HepG2 (cell line): ENCODE results near the gene GALNT10. TPM values are rescaled to one million over a fixed set of nuclear protein-coding genes. Genes with fewer than 3 reads are reported as not detected.

Experiments used
- AGO1 ChIP-seq: fragments of 200-400 bp; formaldehyde crosslinking; IDR thresholded peaks from 2 replicates; pipeline ENCODE4 v1.6.1; 2017; ENCODE audit warnings: mild to moderate bottlenecking, low read depth, low read length, moderate library complexity; ENCODE audit not compliant: poor library complexity, severe bottlenecking
- CEBPG ChIP-seq: IDR thresholded peaks from 2 replicates; pipeline ENCODE4 v1.6.1; 2016
- DNMT1 ChIP-seq: sonication (generic); formaldehyde crosslinking; IDR thresholded peaks from 2 replicates; pipeline ENCODE4 v1.5.1; 2020; ENCODE audit warnings: mild to moderate bottlenecking, missing genetic modification reagents
- IKZF1 ChIP-seq: fragments of 450-650 bp; IDR thresholded peaks from 2 replicates; pipeline ENCODE4 v1.7.1; 2016
- NONO ChIP-seq, 2 experiments: fragments of 450-650 bp in 1 of 2; sonication (generic) in 1 of 2; formaldehyde crosslinking in 1 of 2; IDR thresholded peaks in 1 of 2; conservative IDR thresholded peaks in 1 of 2; 2 replicates each; pipeline versions ENCODE4 v1.6.1 to v1.8.0; 2017 to 2022; ENCODE audit warnings: mild to moderate bottlenecking in 1 of 2, missing genetic modification reagents in 1 of 2, moderate library complexity in 1 of 2
- RAD21 ChIP-seq: fragments of 450-650 bp; formaldehyde crosslinking; IDR thresholded peaks from 2 replicates; pipeline ENCODE4 v1.5.0; 2020; ENCODE audit warnings: mild to moderate bottlenecking
- TEAD3 ChIP-seq: optimal IDR thresholded peaks from 2 replicates; pipeline ENCODE3; 2016; ENCODE audit warnings: borderline replicate concordance
- ZNF10 ChIP-seq: sonication (generic); formaldehyde crosslinking; IDR thresholded peaks from 2 replicates; pipeline ENCODE4 v1.4.0; 2020; ENCODE audit warnings: mild to moderate bottlenecking, low read depth, missing genetic modification reagents, borderline replicate concordance
- ZNF569 ChIP-seq: sonication (generic); formaldehyde crosslinking; IDR thresholded peaks from 2 replicates; pipeline ENCODE4 v1.5.0; 2020; ENCODE audit warnings: mild to moderate bottlenecking, missing genetic modification reagents, moderate library complexity, borderline replicate concordance
- ZNF589 ChIP-seq: sonication (generic); formaldehyde crosslinking; conservative IDR thresholded peaks from 2 replicates; pipeline ENCODE4 v1.8.0; 2022; ENCODE audit warnings: mild to moderate bottlenecking, moderate library complexity, missing genetic modification reagents
- ZNF615 ChIP-seq: sonication (generic); formaldehyde crosslinking; IDR thresholded peaks from 2 replicates; pipeline ENCODE4 v1.5.0; 2020; ENCODE audit warnings: mild to moderate bottlenecking, missing genetic modification reagents, borderline replicate concordance
- ZSCAN9 ChIP-seq: IDR thresholded peaks from 2 replicates; pipeline ENCODE4 v1.6.1; 2016; ENCODE audit warnings: borderline replicate concordance
- polyA plus RNA-seq, 8 experiments: library from polyadenylated mRNA; depleted of rRNA in 3 of 8; stranded (reverse) in 7 of 8; unstranded in 1 of 8; fragments of >200 nt; fragmentation: Illumina TruSeq in 4 of 8; extraction: Trizol in 4 of 8; gene quantifications; 2 replicates each; pipeline versions ENCODE4 v1.2.1 to v1.2.3, GENCODE V29; 2011 to 2016; ENCODE audit warnings: low read depth in 4 of 8, missing spikeins in 1 of 8, mixed read lengths in 1 of 8; ENCODE audit not compliant: insufficient read depth in 1 of 8
- total RNA-seq, 5 experiments: library from RNA; depleted of rRNA; stranded (reverse); fragments of >200 nt; fragmentation: Illumina TruSeq; extraction: Trizol; gene quantifications; 2 replicates each; pipeline ENCODE4 v1.2.3, GENCODE V29; 2016; ENCODE audit warnings: low read depth in 1 of 5
- TF ChIP-seq, protein P1 (sequence below): IDR thresholded peaks from 2 replicates; pipeline ENCODE4 v1.6.1; 2012; ENCODE audit warnings: low read length, improper control_type of control experiment
- TF ChIP-seq, protein P2 (sequence below): sonication (generic); formaldehyde crosslinking; IDR thresholded peaks from 2 replicates; pipeline ENCODE4 v1.5.0; 2020; ENCODE audit warnings: mild to moderate bottlenecking, missing genetic modification reagents, moderate library complexity
- TF ChIP-seq, protein P3 (sequence below): IDR thresholded peaks from 2 replicates; pipeline ENCODE4 v1.6.1; 2016; ENCODE audit warnings: low read depth
- TF ChIP-seq, protein P4 (sequence below): sonication (generic); formaldehyde crosslinking; IDR thresholded peaks from 2 replicates; pipeline ENCODE4 v1.4.0; 2020; ENCODE audit warnings: missing genetic modification reagents

The GALNT10 gene
- total and polyA plus RNA-seq, 2 of the 13 experiments (the other 11 are each of a cell fraction or from before 2014, with no cell fraction given), result 8.1 to 11.2 TPM

DNA sequence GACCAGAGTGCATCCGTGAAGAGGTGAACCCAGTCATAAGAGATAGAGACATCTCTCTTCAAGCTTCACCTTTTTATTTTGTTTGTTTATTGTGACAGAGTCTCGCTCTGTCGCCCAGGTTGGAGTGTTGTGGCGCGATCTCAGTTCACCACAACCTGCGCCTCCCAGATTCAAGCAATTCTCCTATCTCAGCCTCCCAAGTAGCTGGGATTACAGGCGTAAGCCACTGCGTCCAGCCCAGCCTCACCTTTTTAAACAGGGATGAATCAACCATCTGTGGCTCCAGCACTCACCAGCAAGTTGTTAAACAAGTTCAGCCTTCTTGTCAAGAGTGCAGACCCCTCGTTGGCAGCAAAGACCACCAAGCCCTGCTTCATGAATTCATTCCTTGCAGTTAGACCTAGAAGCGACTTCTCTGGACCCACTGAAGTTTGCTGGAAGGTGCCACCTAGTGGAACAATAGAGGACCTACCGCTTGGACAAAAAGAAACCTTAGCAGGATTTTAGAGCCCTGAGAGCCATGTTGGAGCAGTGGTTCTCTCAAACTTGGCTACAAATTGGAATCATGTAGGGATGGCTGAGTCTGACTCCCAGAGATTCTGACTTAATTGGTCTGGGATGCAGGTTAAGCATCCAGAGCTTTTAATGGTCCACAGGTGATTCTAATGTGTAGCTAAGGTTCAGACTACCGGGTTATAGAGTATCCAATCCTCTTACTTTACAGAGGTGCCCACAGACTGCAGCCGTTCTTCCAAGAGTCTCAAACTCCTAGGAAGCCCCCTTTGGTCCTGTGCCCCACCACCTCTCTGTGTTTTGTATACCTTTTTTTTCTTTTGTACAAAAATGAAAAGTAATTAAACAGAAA, 10.5 kb upstream of the GALNT10 start (continued):
- TF ChIP-seq, protein P1, sequence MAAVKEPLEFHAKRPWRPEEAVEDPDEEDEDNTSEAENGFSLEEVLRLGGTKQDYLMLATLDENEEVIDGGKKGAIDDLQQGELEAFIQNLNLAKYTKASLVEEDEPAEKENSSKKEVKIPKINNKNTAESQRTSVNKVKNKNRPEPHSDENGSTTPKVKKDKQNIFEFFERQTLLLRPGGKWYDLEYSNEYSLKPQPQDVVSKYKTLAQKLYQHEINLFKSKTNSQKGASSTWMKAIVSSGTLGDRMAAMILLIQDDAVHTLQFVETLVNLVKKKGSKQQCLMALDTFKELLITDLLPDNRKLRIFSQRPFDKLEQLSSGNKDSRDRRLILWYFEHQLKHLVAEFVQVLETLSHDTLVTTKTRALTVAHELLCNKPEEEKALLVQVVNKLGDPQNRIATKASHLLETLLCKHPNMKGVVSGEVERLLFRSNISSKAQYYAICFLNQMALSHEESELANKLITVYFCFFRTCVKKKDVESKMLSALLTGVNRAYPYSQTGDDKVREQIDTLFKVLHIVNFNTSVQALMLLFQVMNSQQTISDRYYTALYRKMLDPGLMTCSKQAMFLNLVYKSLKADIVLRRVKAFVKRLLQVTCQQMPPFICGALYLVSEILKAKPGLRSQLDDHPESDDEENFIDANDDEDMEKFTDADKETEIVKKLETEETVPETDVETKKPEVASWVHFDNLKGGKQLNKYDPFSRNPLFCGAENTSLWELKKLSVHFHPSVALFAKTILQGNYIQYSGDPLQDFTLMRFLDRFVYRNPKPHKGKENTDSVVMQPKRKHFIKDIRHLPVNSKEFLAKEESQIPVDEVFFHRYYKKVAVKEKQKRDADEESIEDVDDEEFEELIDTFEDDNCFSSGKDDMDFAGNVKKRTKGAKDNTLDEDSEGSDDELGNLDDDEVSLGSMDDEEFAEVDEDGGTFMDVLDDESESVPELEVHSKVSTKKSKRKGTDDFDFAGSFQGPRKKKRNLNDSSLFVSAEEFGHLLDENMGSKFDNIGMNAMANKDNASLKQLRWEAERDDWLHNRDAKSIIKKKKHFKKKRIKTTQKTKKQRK, result no peak
- no peak for TF ChIP-seq NONO (IDR thresholded peaks at IDR 0.05)
- TF ChIP-seq NONO (CRISPR knock-in tag; conservative IDR thresholded peaks at IDR 0.05), result no peak
- TF ChIP-seq TEAD3, result peak; percentile 15
- TF ChIP-seq, protein P2, sequence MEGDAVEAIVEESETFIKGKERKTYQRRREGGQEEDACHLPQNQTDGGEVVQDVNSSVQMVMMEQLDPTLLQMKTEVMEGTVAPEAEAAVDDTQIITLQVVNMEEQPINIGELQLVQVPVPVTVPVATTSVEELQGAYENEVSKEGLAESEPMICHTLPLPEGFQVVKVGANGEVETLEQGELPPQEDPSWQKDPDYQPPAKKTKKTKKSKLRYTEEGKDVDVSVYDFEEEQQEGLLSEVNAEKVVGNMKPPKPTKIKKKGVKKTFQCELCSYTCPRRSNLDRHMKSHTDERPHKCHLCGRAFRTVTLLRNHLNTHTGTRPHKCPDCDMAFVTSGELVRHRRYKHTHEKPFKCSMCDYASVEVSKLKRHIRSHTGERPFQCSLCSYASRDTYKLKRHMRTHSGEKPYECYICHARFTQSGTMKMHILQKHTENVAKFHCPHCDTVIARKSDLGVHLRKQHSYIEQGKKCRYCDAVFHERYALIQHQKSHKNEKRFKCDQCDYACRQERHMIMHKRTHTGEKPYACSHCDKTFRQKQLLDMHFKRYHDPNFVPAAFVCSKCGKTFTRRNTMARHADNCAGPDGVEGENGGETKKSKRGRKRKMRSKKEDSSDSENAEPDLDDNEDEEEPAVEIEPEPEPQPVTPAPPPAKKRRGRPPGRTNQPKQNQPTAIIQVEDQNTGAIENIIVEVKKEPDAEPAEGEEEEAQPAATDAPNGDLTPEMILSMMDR (CRISPR knock-in tag), result peak; percentile 80
- TF ChIP-seq ZNF615, result no peak
- TF ChIP-seq, protein P3, sequence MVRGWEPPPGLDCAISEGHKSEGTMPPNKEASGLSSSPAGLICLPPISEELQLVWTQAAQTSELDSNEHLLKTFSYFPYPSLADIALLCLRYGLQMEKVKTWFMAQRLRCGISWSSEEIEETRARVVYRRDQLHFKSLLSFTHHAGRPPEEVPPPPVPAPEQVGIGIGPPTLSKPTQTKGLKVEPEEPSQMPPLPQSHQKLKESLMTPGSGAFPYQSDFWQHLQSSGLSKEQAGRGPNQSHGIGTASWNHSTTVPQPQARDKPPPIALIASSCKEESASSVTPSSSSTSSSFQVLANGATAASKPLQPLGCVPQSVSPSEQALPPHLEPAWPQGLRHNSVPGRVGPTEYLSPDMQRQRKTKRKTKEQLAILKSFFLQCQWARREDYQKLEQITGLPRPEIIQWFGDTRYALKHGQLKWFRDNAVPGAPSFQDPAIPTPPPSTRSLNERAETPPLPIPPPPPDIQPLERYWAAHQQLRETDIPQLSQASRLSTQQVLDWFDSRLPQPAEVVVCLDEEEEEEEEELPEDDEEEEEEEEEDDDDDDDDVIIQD (CRISPR knock-in tag), result no peak
- TF ChIP-seq DNMT1, result no peak
- TF ChIP-seq, protein P4, sequence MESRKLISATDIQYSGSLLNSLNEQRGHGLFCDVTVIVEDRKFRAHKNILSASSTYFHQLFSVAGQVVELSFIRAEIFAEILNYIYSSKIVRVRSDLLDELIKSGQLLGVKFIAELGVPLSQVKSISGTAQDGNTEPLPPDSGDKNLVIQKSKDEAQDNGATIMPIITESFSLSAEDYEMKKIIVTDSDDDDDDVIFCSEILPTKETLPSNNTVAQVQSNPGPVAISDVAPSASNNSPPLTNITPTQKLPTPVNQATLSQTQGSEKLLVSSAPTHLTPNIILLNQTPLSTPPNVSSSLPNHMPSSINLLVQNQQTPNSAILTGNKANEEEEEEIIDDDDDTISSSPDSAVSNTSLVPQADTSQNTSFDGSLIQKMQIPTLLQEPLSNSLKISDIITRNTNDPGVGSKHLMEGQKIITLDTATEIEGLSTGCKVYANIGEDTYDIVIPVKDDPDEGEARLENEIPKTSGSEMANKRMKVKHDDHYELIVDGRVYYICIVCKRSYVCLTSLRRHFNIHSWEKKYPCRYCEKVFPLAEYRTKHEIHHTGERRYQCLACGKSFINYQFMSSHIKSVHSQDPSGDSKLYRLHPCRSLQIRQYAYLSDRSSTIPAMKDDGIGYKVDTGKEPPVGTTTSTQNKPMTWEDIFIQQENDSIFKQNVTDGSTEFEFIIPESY, result no peak
- TF ChIP-seq ZSCAN9, result no peak
- no peak for TF ChIP-seq CEBPG (CRISPR knock-in tag)
- TF ChIP-seq AGO1, result no peak
- peak; percentile 37; the same call in 1 of the 2 replicates for TF ChIP-seq RAD21 (CRISPR knock-in tag)
- no peak for TF ChIP-seq ZNF589 (CRISPR knock-in tag)
- no peak for TF ChIP-seq ZNF10 (CRISPR knock-in tag)
- TF ChIP-seq ZNF569 (CRISPR knock-in tag), result no peak
- no peak for TF ChIP-seq IKZF1
